ENCODE data around the gene ZFTA. TPM values are rescaled to one million over a fixed set of nuclear protein-coding genes. Genes with fewer than 3 reads are reported as not detected.
A peak's percentile ranks its signal among the peaks of the same experiment; 100 is the strongest.

ZFTA gene
- total RNA-seq, 1 donor: 14.5 TPM

GRCh38 chr11:63738720-63739360 is 29.7 kb downstream of the ZFTA start:
- Histone ChIP-seq H3K4me1 (ENCODE audit: insufficient read depth, low read length) (no peaks in the 10 kb centered on the region), H3K4me2 (ENCODE audit: insufficient read depth, low read length) (peak overlapping the region; percentile 33), H3K9me3 (ENCODE audit: low read depth, low read length) (no peaks in the 10 kb centered on the region), H4K20me1 (ENCODE audit: insufficient read depth, low read length) (peaks cover 6% of the 10 kb centered on the region), H2AFZ (ENCODE audit: low read length) (no peak overlapping the region), H3K27ac (ENCODE audit: low read depth, low read length) (no peak overlapping the region), H3K4me3 (ENCODE audit: insufficient read depth, low read length) (no peak overlapping the region), H3K36me3 (ENCODE audit: insufficient read depth, low read length) (no peaks in the 10 kb centered on the region), H3K79me2 (ENCODE audit: insufficient read depth, low read length) (peaks cover 22% of the 10 kb centered on the region), H3K27me3 (ENCODE audit: insufficient read depth, low read length) (no peaks in the 10 kb centered on the region)
- DNase-seq (ENCODE audit: insufficient read length, low spot score, missing footprints): peak; percentile 47
- TF ChIP-seq CTCF (IDR thresholded peaks at IDR 0.05; ENCODE audit: extremely low read depth, low read depth, low read length): peak; percentile 94

GRCh38 chr11:63737718-63738117 is 30.9 kb downstream of the ZFTA start:
- no peak overlapping the region for H3K27ac ChIP-seq (ENCODE audit: low read depth, low read length)
- H3K36me3 ChIP-seq (ENCODE audit: insufficient read depth, low read length): no peaks in the 10 kb centered on the region
- H3K4me2 ChIP-seq (ENCODE audit: insufficient read depth, low read length): no peak overlapping the region
- no peaks in the 10 kb centered on the region for H3K4me1 ChIP-seq (ENCODE audit: insufficient read depth, low read length)
- peaks cover 20% of the 10 kb centered on the region for H3K79me2 ChIP-seq (ENCODE audit: insufficient read depth, low read length)
- no peak for TF ChIP-seq CTCF (IDR thresholded peaks at IDR 0.05; ENCODE audit: extremely low read depth, low read depth, low read length)
- H2AFZ ChIP-seq (ENCODE audit: low read length): no peak overlapping the region
- no peaks in the 10 kb centered on the region for H3K9me3 ChIP-seq (ENCODE audit: low read depth, low read length)
- H4K20me1 ChIP-seq (ENCODE audit: insufficient read depth, low read length): peaks cover 6% of the 10 kb centered on the region
- no peak for DNase-seq (ENCODE audit: insufficient read length, low spot score, missing footprints)
- H3K27me3 ChIP-seq (ENCODE audit: insufficient read depth, low read length): no peaks in the 10 kb centered on the region
- H3K4me3 ChIP-seq (ENCODE audit: insufficient read depth, low read length): no peak overlapping the region

GRCh38 chr11:63736864-63737263 is 31.7 kb downstream of the ZFTA start:
- TF ChIP-seq CTCF (IDR thresholded peaks at IDR 0.05; ENCODE audit: extremely low read depth, low read depth, low read length): no peak
- no peak overlapping the region for H2AFZ ChIP-seq (ENCODE audit: low read length)
- H3K27ac ChIP-seq (ENCODE audit: low read depth, low read length): no peak overlapping the region
- H3K9me3 ChIP-seq (ENCODE audit: low read depth, low read length): no peaks in the 10 kb centered on the region
- H3K79me2 ChIP-seq (ENCODE audit: insufficient read depth, low read length): peaks cover 17% of the 10 kb centered on the region
- no peak overlapping the region for H3K4me3 ChIP-seq (ENCODE audit: insufficient read depth, low read length)
- H3K36me3 ChIP-seq (ENCODE audit: insufficient read depth, low read length): no peaks in the 10 kb centered on the region
- H3K4me2 ChIP-seq (ENCODE audit: insufficient read depth, low read length): no peak overlapping the region
- DNase-seq (ENCODE audit: insufficient read length, low spot score, missing footprints): no peak
- H3K27me3 ChIP-seq (ENCODE audit: insufficient read depth, low read length): no peaks in the 10 kb centered on the region
- peaks cover 3% of the 10 kb centered on the region for H4K20me1 ChIP-seq (ENCODE audit: insufficient read depth, low read length)
- H3K4me1 ChIP-seq (ENCODE audit: insufficient read depth, low read length): no peaks in the 10 kb centered on the region

GRCh38 chr11:63729326-63729725 is 39.2 kb downstream of the ZFTA start:
- Histone ChIP-seq H2AFZ (ENCODE audit: low read length) (no peak overlapping the region), H3K27ac (ENCODE audit: low read depth, low read length) (no peak overlapping the region), H3K4me1 (ENCODE audit: insufficient read depth, low read length) (no peaks in the 10 kb centered on the region), H3K9me3 (ENCODE audit: low read depth, low read length) (no peaks in the 10 kb centered on the region), H3K4me2 (ENCODE audit: insufficient read depth, low read length) (no peak overlapping the region), H3K27me3 (ENCODE audit: insufficient read depth, low read length) (no peaks in the 10 kb centered on the region), H3K36me3 (ENCODE audit: insufficient read depth, low read length) (no peaks in the 10 kb centered on the region), H4K20me1 (ENCODE audit: insufficient read depth, low read length) (no peaks in the 10 kb centered on the region), H3K4me3 (ENCODE audit: insufficient read depth, low read length) (no peak overlapping the region), H3K79me2 (ENCODE audit: insufficient read depth, low read length) (peaks cover 23% of the 10 kb centered on the region)
- TF ChIP-seq CTCF (IDR thresholded peaks at IDR 0.05; ENCODE audit: extremely low read depth, low read depth, low read length): no peak
- no peak for DNase-seq (ENCODE audit: insufficient read length, low spot score, missing footprints)

Measured in osteoblast (primary cell).